HepG2 (cell line): ENCODE results near the gene TUBB. TPM values are rescaled to one million over a fixed set of nuclear protein-coding genes. Genes with fewer than 3 reads are reported as not detected.
A peak's percentile ranks its signal among the peaks of the same experiment; 100 is the strongest.

Experiments
- ATAC-seq: fragments of 200-7000 bp; cut with Tn5 transposase; 3 replicates; pipeline ENCODE4 v1.9.1; 2020; ENCODE audit warnings: mild to moderate bottlenecking, moderate library complexity
- BruUV-seq: library from RNA; stranded (reverse); fragments of 400-500 nt; replicated peaks from 2 replicates; lab custom pipeline; 2021; lab: Mats Ljungman, UMichigan
- CTCF ChIA-PET: fragments of 300-600 bp; formaldehyde crosslinking; extraction: SDS; loops from one replicate; lab custom pipeline; 2021; ENCODE audit warnings: low total read pairs, inconsistent platforms, low intra/inter-chr PET ratio; lab: Yijun Ruan, JAX
- POLR2A ChIA-PET: fragments of 350-600 bp; sonication (Branson Sonifier 250); formaldehyde crosslinking; loops from one replicate; lab custom pipeline; 2020; ENCODE audit warnings: antibody characterized with exemption, inconsistent platforms; lab: Yijun Ruan, JAX
- DNase-seq: peaks from one replicate; pipeline ENCODE4 v3.0.0-alpha.2; 2015; ENCODE audit warnings: low spot score
- FAIRE-seq: peaks from 3 replicates; lab custom pipeline; 2011; peaks lifted over from hg19 to GRCh38; lab: Jason Lieb, UNC
- H2AFZ ChIP-seq: one replicate; pipeline ENCODE4 v1.6.1; 2011; ENCODE audit warnings: low read length, inconsistent platforms
- H3K27ac ChIP-seq: fragments of 300-600 bp; 3 replicates; pipeline ENCODE4 v1.8.0; 2011; ENCODE audit warnings: mixed run types, mild to moderate bottlenecking, mixed read lengths, low read length, inconsistent platforms; ENCODE audit not compliant: insufficient read depth; ENCODE audit errors: extremely low read length
- H3K27me3 ChIP-seq, 2 experiments: fragments of 200-600 bp in 1 of 2; 2 replicates in 1 of 2; 3 replicates in 1 of 2; pipeline versions ENCODE4 v1.6.0 to v1.8.0; 2011; ENCODE audit warnings: low read length in 2 of 2, mild to moderate bottlenecking in 2 of 2, moderate library complexity in 2 of 2, inconsistent platforms in 1 of 2; ENCODE audit not compliant: insufficient read depth in 2 of 2, control insufficient read depth in 1 of 2
- H3K36me3 ChIP-seq, 2 experiments: fragments of 200-600 bp in 1 of 2; replicated peaks in 1 of 2; 2 replicates in 1 of 2; 3 replicates in 1 of 2; pipeline versions ENCODE4 v1.5.1 to v1.8.0; 2011; ENCODE audit warnings: low read length in 2 of 2, inconsistent platforms in 1 of 2; ENCODE audit not compliant: insufficient read depth in 2 of 2, control insufficient read depth in 1 of 2
- H3K4me1 ChIP-seq: 2 replicates; pipeline ENCODE4 v1.5.1; 2012; ENCODE audit warnings: low read length, inconsistent platforms; ENCODE audit not compliant: insufficient read depth
- H3K4me2 ChIP-seq: 2 replicates; pipeline ENCODE4 v1.6.0; 2011; ENCODE audit warnings: low read depth, low read length, inconsistent platforms
- H3K4me3 ChIP-seq, 3 experiments: fragments of 200-600 bp in 1 of 3; sonication (generic), shearing (Covaris generic) in 1 of 3; replicated peaks in 1 of 3; 2 replicates each; pipeline ENCODE4 v1.5.1; 2011 to 2016; ENCODE audit warnings: low read length in 3 of 3, inconsistent platforms in 2 of 3, low read depth in 2 of 3, mild to moderate bottlenecking in 2 of 3, control low read depth in 1 of 3, mixed read lengths in 1 of 3; ENCODE audit not compliant: insufficient read depth in 1 of 3
- H3K79me2 ChIP-seq: one replicate; pipeline ENCODE4 v1.6.1; 2011; ENCODE audit warnings: low read length, inconsistent platforms; ENCODE audit not compliant: insufficient read depth
- H3K9ac ChIP-seq: 2 replicates; pipeline ENCODE4 v1.6.0; 2011; ENCODE audit warnings: mild to moderate bottlenecking, low read depth, low read length, inconsistent platforms; ENCODE audit not compliant: insufficient read depth
- H3K9me3 ChIP-seq: 2 replicates; pipeline ENCODE4 v1.5.1; 2012; ENCODE audit warnings: mild to moderate bottlenecking, low read length
- H4K20me1 ChIP-seq: 2 replicates; pipeline ENCODE4 v1.6.0; 2011; ENCODE audit warnings: inconsistent platforms, mild to moderate bottlenecking, low read length, moderate library complexity; ENCODE audit not compliant: insufficient read depth
- ATF2 ChIP-seq: sonication (generic); formaldehyde crosslinking; IDR thresholded peaks from 2 replicates; pipeline ENCODE4 v1.4.0; 2020; ENCODE audit warnings: missing genetic modification reagents
- FIP1L1 ChIP-seq: fragments of 200-400 bp; formaldehyde crosslinking; IDR thresholded peaks from 2 replicates; pipeline ENCODE4 v1.6.1; 2018; ENCODE audit warnings: low read depth, mild to moderate bottlenecking, low read length, moderate library complexity, borderline replicate concordance; ENCODE audit not compliant: insufficient read depth
- GLI4 ChIP-seq: sonication (generic); formaldehyde crosslinking; IDR thresholded peaks from 2 replicates; pipeline ENCODE4 v1.5.1; 2020; ENCODE audit warnings: missing genetic modification reagents, mild to moderate bottlenecking, moderate library complexity, borderline replicate concordance
- HNF4A ChIP-seq: sonication (generic); formaldehyde crosslinking; IDR thresholded peaks from 2 replicates; pipeline ENCODE4 v1.4.0; 2020; ENCODE audit warnings: missing genetic modification reagents
- MATR3 ChIP-seq: sonication (generic); formaldehyde crosslinking; IDR thresholded peaks from 2 replicates; pipeline ENCODE4 v1.4.0; 2020; ENCODE audit warnings: missing genetic modification reagents
- MBNL3 ChIP-seq: fragments of 250-450 bp; sonication (Bioruptor Pico); conservative IDR thresholded peaks from 2 replicates; pipeline ENCODE4 v1.8.0; 2022; ENCODE audit warnings: mild to moderate bottlenecking, inconsistent platforms
- PCBP1 ChIP-seq: fragments of 200-400 bp; formaldehyde crosslinking; IDR thresholded peaks from 2 replicates; pipeline ENCODE4 v1.6.1; 2017; ENCODE audit warnings: mild to moderate bottlenecking, low read depth, low read length, borderline replicate concordance
- PTBP1 ChIP-seq: fragments of 200-400 bp; formaldehyde crosslinking; IDR thresholded peaks from 2 replicates; pipeline ENCODE4 v1.6.1; 2018; ENCODE audit warnings: low read length, low read depth; ENCODE audit not compliant: poor library complexity, severe bottlenecking
- RAD21 ChIP-seq: fragments of 450-650 bp; formaldehyde crosslinking; IDR thresholded peaks from 2 replicates; pipeline ENCODE4 v1.5.0; 2020; ENCODE audit warnings: mild to moderate bottlenecking
- SAP130 ChIP-seq: IDR thresholded peaks from 2 replicates; pipeline ENCODE4 v1.6.1; 2016; ENCODE audit warnings: low read depth
- SRSF4 ChIP-seq: fragments of 200-400 bp; formaldehyde crosslinking; IDR thresholded peaks from one replicate; pipeline ENCODE4 v1.6.1; 2018; ENCODE audit warnings: mild to moderate bottlenecking, low read depth, low read length, moderate library complexity; ENCODE audit not compliant: poor library complexity, severe bottlenecking
- SYNCRIP ChIP-seq: fragments of 200-400 bp; formaldehyde crosslinking; IDR thresholded peaks from 2 replicates; pipeline ENCODE4 v1.6.1; 2018; ENCODE audit warnings: mild to moderate bottlenecking, low read depth, low read length; ENCODE audit not compliant: insufficient read depth
- TBP ChIP-seq: sonication (generic); formaldehyde crosslinking; IDR thresholded peaks from 2 replicates; pipeline ENCODE4 v1.5.0; 2020; ENCODE audit warnings: missing genetic modification reagents
- ZFYVE20 ChIP-seq: sonication (generic); formaldehyde crosslinking; IDR thresholded peaks from 2 replicates; pipeline ENCODE4 v1.8.0; 2023; ENCODE audit warnings: low read depth, mild to moderate bottlenecking, moderate library complexity, missing genetic modification reagents, borderline replicate concordance
- ZNF350 ChIP-seq: sonication (generic); formaldehyde crosslinking; IDR thresholded peaks from 2 replicates; pipeline ENCODE4 v1.4.0; 2020; ENCODE audit warnings: mild to moderate bottlenecking, low read depth, missing genetic modification reagents, borderline replicate concordance
- ZNF432 ChIP-seq: sonication (generic); formaldehyde crosslinking; IDR thresholded peaks from 2 replicates; pipeline ENCODE4 v1.5.0; 2020; ENCODE audit warnings: missing genetic modification reagents, mild to moderate bottlenecking, borderline replicate concordance
- ZNF816 ChIP-seq: sonication (generic); formaldehyde crosslinking; IDR thresholded peaks from 2 replicates; pipeline ENCODE4 v1.8.0; 2022; ENCODE audit warnings: missing genetic modification reagents, mild to moderate bottlenecking, borderline replicate concordance
- WGBS: methylation state at CpG from one replicate; pipeline ENCODE4 v1.1.6; 2017; ENCODE audit warnings: low lambda C conversion rate; 5-methylcytosine and 5-hydroxymethylcytosine counted together
- in situ Hi-C: cut with HindIII; loops from 2 replicates; pipeline ENCODE4 v1.10.0; 2017; ENCODE audit warnings: low pct_unique_long_range_greater_than_20kb; ENCODE audit not compliant: extremely low pct_ligation_motif_present
- intact Hi-C: fragments of 100-400 bp; cut with micrococcal nuclease; formaldehyde crosslinking; loops from one replicate; pipeline ENCODE4 v1.10.0; 2022; ENCODE audit not compliant: unreplicated experiment
- polyA plus RNA-seq, 8 experiments: library from polyadenylated mRNA; depleted of rRNA in 3 of 8; stranded (reverse) in 7 of 8; unstranded in 1 of 8; fragments of >200 nt; fragmentation: Illumina TruSeq in 4 of 8; extraction: Trizol in 4 of 8; gene quantifications; 2 replicates each; pipeline versions ENCODE4 v1.2.1 to v1.2.3, GENCODE V29; 2011 to 2016; ENCODE audit warnings: low read depth in 4 of 8, missing spikeins in 1 of 8, mixed read lengths in 1 of 8; ENCODE audit not compliant: insufficient read depth in 1 of 8
- total RNA-seq, 5 experiments: library from RNA; depleted of rRNA; stranded (reverse); fragments of >200 nt; fragmentation: Illumina TruSeq; extraction: Trizol; gene quantifications; 2 replicates each; pipeline ENCODE4 v1.2.3, GENCODE V29; 2016; ENCODE audit warnings: low read depth in 1 of 5
- TF ChIP-seq, protein P1 (sequence below): sonication (generic); formaldehyde crosslinking; IDR thresholded peaks from 2 replicates; pipeline ENCODE4 v1.4.0; 2020; ENCODE audit warnings: missing genetic modification reagents, borderline replicate concordance
- TF ChIP-seq, protein P2 (sequence below): sonication (generic); formaldehyde crosslinking; IDR thresholded peaks from 2 replicates; pipeline ENCODE4 v1.9.0; 2022; ENCODE audit warnings: missing genetic modification reagents, mild to moderate bottlenecking, borderline replicate concordance

The TUBB gene
- total and polyA plus RNA-seq, 2 of the 13 experiments (the other 11 are each of a cell fraction or from before 2014, with no cell fraction given): 911 to 1,163 TPM

- Histone ChIP-seq H4K20me1 (no peaks in the 10 kb centered on the region), H3K9ac (peak overlapping the region; percentile 65), H3K27me3 (no peaks in the 10 kb centered on the region), H3K36me3 (no peaks in the 10 kb centered on the region), H3K79me2 (no peaks in the 10 kb centered on the region), H3K9me3 (no peaks in the 10 kb centered on the region), H3K4me2 (peak overlapping the region; percentile 84), H3K27ac (no peak overlapping the region), H3K4me3 (peak overlapping the region; percentile 77 to 84 (median 81)), H2AFZ (no peak overlapping the region), H3K4me1 (peaks cover 71% of the 10 kb centered on the region)
- DNase-seq (no peak), FAIRE-seq (no peak), ATAC-seq (peak; percentile 3)
- ChIA-PET POLR2A (interaction anchor here (0.9 to 3.0 kb wide), 14 partner anchors 8 to 195 kb away, joined by 3 to 23 read pairs (median 4); partner anchors contain the start of genes DHX16, IER3, MDC1 and MRPS18B), CTCF (interaction anchor here (1.7 kb wide), 1 partner anchor 9 kb away, joined by 6 read pairs; no protein-coding TSS in a partner anchor)
- WGBS: 21% methylated on average over 22 of the region's 22 CpGs
- intact Hi-C loops (loop anchor here (1.0 kb wide), 1 partner anchor 34 kb away; no protein-coding TSS in a partner anchor), in situ Hi-C loops (loop anchor here (25.0 kb wide), 1 partner anchor 399 kb away; no protein-coding TSS in a partner anchor)
- BruUV-seq: TSS peak; percentile 58
- TF ChIP-seq PTBP1: peak; percentile 59
- no peak for TF ChIP-seq PCBP1
- TF ChIP-seq ZNF432 (CRISPR knock-in tag): no peak
- TF ChIP-seq MBNL3 (CRISPR knock-in tag): no peak
- TF ChIP-seq FIP1L1: no peak
- TF ChIP-seq SRSF4: no peak
- no peak for TF ChIP-seq TBP (CRISPR knock-in tag)
- no peak for TF ChIP-seq HNF4A (CRISPR knock-in tag)
- no peak; the same call in 1 of the 2 replicates for TF ChIP-seq ATF2 (CRISPR knock-in tag)
- TF ChIP-seq ZNF350 (CRISPR knock-in tag): 0 out of 2 replicates have a peak, but pooled peaks have one; percentile 4
- peak; percentile 9; the same call in 1 of the 2 replicates for TF ChIP-seq RAD21 (CRISPR knock-in tag)
- no peak for TF ChIP-seq MATR3
- TF ChIP-seq, protein P1, sequence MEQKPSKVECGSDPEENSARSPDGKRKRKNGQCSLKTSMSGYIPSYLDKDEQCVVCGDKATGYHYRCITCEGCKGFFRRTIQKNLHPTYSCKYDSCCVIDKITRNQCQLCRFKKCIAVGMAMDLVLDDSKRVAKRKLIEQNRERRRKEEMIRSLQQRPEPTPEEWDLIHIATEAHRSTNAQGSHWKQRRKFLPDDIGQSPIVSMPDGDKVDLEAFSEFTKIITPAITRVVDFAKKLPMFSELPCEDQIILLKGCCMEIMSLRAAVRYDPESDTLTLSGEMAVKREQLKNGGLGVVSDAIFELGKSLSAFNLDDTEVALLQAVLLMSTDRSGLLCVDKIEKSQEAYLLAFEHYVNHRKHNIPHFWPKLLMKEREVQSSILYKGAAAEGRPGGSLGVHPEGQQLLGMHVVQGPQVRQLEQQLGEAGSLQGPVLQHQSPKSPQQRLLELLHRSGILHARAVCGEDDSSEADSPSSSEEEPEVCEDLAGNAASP (CRISPR knock-in tag): no peak
- no peak for TF ChIP-seq GLI4
- TF ChIP-seq ZFYVE20 (CRISPR knock-in tag): no peak
- TF ChIP-seq, protein P2, sequence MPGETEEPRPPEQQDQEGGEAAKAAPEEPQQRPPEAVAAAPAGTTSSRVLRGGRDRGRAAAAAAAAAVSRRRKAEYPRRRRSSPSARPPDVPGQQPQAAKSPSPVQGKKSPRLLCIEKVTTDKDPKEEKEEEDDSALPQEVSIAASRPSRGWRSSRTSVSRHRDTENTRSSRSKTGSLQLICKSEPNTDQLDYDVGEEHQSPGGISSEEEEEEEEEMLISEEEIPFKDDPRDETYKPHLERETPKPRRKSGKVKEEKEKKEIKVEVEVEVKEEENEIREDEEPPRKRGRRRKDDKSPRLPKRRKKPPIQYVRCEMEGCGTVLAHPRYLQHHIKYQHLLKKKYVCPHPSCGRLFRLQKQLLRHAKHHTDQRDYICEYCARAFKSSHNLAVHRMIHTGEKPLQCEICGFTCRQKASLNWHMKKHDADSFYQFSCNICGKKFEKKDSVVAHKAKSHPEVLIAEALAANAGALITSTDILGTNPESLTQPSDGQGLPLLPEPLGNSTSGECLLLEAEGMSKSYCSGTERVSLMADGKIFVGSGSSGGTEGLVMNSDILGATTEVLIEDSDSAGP (CRISPR knock-in tag): peak; percentile 3; the same call in 1 of the 2 replicates
- TF ChIP-seq SYNCRIP: no peak
- TF ChIP-seq SAP130 (CRISPR knock-in tag): peak; percentile 8
- no peak for TF ChIP-seq ZNF816 (CRISPR knock-in tag)
These were observed 32.3 kb upstream of the TUBB start for GRCh38 chr6:30687659-30688431.
